ENCODE results near the gene GNB1L.

DNA sequence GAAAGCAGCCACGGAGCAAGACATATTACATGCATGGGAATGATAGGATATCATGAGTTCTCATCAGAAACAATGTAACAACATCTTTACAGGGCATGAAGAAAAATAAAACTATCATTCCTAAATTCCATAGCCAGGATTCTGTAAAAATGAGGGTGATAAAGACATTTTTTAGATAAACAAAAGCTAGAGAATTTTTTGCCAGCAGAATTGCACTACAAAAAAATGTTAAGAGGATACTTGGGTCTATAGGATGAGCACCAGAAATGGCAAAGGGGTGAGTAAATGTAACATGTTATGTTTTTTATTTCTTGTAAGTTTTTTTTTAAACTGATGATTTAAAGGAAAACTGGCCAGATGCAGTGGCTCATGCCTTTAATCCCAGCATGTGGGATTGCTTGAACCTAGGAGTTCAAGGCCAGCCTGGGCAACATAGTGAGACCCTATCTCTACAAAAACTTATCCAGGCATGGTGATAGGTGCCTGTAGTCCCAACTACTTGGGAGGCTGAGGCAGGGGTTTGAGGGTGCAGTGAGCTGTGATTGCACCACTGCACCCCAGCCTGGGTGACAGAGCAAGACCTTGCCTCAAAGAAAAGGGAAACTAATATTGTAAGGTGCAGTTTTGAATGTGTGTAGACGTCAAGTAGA, 60.9 kb downstream of the GNB1L start:
- TF ChIP-seq, protein P1, sequence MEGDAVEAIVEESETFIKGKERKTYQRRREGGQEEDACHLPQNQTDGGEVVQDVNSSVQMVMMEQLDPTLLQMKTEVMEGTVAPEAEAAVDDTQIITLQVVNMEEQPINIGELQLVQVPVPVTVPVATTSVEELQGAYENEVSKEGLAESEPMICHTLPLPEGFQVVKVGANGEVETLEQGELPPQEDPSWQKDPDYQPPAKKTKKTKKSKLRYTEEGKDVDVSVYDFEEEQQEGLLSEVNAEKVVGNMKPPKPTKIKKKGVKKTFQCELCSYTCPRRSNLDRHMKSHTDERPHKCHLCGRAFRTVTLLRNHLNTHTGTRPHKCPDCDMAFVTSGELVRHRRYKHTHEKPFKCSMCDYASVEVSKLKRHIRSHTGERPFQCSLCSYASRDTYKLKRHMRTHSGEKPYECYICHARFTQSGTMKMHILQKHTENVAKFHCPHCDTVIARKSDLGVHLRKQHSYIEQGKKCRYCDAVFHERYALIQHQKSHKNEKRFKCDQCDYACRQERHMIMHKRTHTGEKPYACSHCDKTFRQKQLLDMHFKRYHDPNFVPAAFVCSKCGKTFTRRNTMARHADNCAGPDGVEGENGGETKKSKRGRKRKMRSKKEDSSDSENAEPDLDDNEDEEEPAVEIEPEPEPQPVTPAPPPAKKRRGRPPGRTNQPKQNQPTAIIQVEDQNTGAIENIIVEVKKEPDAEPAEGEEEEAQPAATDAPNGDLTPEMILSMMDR (IDR thresholded peaks at IDR 0.05; ENCODE audit: insufficient read depth, low read length), result no peak
- TF ChIP-seq POLR2AphosphoS5 (IDR thresholded peaks at IDR 0.05; ENCODE audit: low read depth), result no peak
